ENCODE results near the gene VAMP3. TPM values are rescaled to one million over a fixed set of nuclear protein-coding genes. Genes with fewer than 3 reads are reported as not detected.
A peak's percentile ranks its signal among the peaks of the same experiment; 100 is the strongest.

The VAMP3 gene
- total RNA-seq, 3 donors from 2014 or later, result 75.7 to 167 (median 81.2) TPM

DNA sequence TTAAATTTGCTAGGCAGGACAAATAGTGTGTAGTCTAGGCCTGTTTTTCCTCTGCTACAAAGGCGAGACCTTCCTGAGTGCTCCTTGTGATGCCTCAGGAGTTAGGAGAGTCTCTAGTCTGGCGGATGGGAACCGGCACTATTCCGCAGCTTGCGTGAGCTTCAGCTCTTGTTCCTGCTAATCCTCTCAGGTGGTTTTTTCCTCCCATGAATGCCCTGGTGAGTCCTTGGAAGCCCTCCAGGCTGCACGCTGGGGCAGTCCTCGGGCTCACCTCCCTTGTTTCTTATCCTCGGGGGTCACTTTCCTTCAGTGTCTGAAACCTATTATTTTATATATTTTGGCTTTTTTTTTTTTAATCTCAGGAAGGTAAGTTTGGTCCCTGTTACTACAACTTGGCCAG lies 53.6 kb downstream of the VAMP3 start:
- Histone ChIP-seq H3K9me3 (no peaks in the 10 kb centered on the region), H3K4me3 (no peak overlapping the region), H3K4me1 (no peaks in the 10 kb centered on the region), H3K27me3 (no peaks in the 10 kb centered on the region), H3K27ac (no peak overlapping the region), H3K36me3 (peaks cover 6% of the 10 kb centered on the region)
- no peak for DNase-seq (ENCODE audit: low spot score in 2 of 2)
- intact Hi-C loops (cut with DNase I; ENCODE audit: low total_unique reads), result no loop called here
- no peak for TF ChIP-seq POLR2A (IDR thresholded peaks at IDR 0.05)
- no peak for TF ChIP-seq CTCF (IDR thresholded peaks at IDR 0.05)
- no peak for TF ChIP-seq POLR2AphosphoS5 (IDR thresholded peaks at IDR 0.05)

- H3K9me3 ChIP-seq, result no peaks in the 10 kb centered on the region
- DNase-seq (ENCODE audit: low spot score in 2 of 2), result no peak
- no peaks in the 10 kb centered on the region for H3K27me3 ChIP-seq
- no peaks in the 10 kb centered on the region for H3K4me1 ChIP-seq
- intact Hi-C loops (cut with DNase I; ENCODE audit: low total_unique reads), result no loop called here
- no peak overlapping the region for H3K4me3 ChIP-seq
- no peak for TF ChIP-seq CTCF (IDR thresholded peaks at IDR 0.05)
- H3K36me3 ChIP-seq, result peaks cover 6% of the 10 kb centered on the region
- H3K27ac ChIP-seq, result no peak overlapping the region
Measured at GRCh38 chr1:7826363-7826762, 55.3 kb downstream of the VAMP3 start.

DNA sequence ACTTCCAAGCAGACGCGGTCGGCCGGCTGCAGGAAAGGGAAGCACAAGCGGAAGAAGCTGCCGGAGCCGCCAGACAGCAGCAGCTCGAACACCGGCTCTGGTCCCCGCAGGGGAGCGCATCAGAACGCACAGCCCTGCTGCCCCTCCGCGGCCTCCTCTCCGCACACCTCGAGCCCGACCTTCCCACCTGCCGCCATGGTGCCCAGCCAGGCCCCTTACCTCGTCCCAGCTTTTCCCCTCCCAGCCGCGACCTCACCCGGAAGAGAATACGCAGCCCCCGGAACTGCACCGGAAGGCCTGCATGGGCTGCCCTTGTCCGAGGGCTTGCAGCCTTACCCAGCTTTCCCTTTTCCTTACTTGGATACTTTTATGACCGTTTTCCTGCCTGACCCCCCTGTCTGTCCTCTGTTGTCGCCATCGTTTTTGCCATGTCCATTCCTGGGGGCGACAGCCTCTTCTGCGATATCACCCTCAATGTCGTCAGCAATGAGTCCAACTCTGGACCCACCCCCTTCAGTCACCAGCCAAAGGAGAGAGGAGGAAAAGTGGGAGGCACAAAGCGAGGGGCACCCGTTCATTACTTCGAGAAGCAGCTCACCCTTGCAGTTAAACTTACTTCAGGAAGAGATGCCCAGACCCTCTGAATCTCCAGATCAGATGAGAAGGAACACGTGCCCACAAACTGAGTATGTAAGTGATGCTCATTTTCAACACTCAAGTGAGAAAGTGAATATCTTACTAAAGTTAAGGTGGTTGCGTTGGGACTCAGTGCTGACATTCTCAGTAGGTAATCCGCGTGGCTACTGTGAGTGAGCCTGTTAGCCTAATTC lies 56.2 kb downstream of the VAMP3 start:
- H3K27ac ChIP-seq, result no peak overlapping the region
- no peaks in the 10 kb centered on the region for H3K27me3 ChIP-seq
- H3K36me3 ChIP-seq, result peaks cover 6% of the 10 kb centered on the region
- intact Hi-C loops (cut with DNase I; ENCODE audit: low total_unique reads), result no loop called here
- H3K9me3 ChIP-seq, result no peaks in the 10 kb centered on the region
- DNase-seq (ENCODE audit: low spot score in 2 of 2), result no peak
- H3K4me1 ChIP-seq, result no peaks in the 10 kb centered on the region
- peak overlapping the region in 1 of 3 donors; percentile 23 for H3K4me3 ChIP-seq
- TF ChIP-seq POLR2A (IDR thresholded peaks at IDR 0.05), result no peak
- no peak for TF ChIP-seq CTCF (IDR thresholded peaks at IDR 0.05)
- TF ChIP-seq POLR2AphosphoS5 (IDR thresholded peaks at IDR 0.05), result no peak

Other genes with a start within 250 kb of the VAMP3 start
- gene PER3, start 13.0 kb downstream of the VAMP3 start, total RNA-seq, result 10 to 100 TPM; 15.4 to 22.9 (median 16.0) TPM
- gene UTS2, start 81.8 kb downstream of the VAMP3 start, total RNA-seq, result 1 to 10 TPM in 1 of 3 donors, not detected in 2; 1.6 TPM
- under 1 TPM in 1 of 3 donors, not detected in 2; 0.59 TPM for gene TNFRSF9, start 169.5 kb downstream of the VAMP3 start, total RNA-seq
- 100 to 1,000 TPM; 205 to 227 (median 213) TPM for gene PARK7, start 190.4 kb downstream of the VAMP3 start, total RNA-seq